PC-9 (cell line): Measurements from ENCODE around the gene HIF1A. TPM values are rescaled to one million over a fixed set of nuclear protein-coding genes. Genes with fewer than 3 reads are reported as not detected.
A peak's percentile ranks its signal among the peaks of the same experiment; 100 is the strongest.

Experiments used
- BruUV-seq: library from RNA; stranded (reverse); fragments of 400-500 nt; replicated peaks from 2 replicates; lab custom pipeline; 2021; lab: Mats Ljungman, UMichigan
- CTCF ChIA-PET: fragments of 300-600 bp; sonication (Branson Sonifier 250); formaldehyde crosslinking; loops from one replicate; lab custom pipeline; 2022; ENCODE audit warnings: antibody characterized with exemption; lab: Charles Lee
- POLR2A ChIA-PET: fragments of 300-600 bp; sonication (Branson Sonifier 250); formaldehyde crosslinking; loops from one replicate; lab custom pipeline; 2022; ENCODE audit warnings: antibody characterized with exemption; ENCODE audit not compliant: unreplicated experiment; lab: Charles Lee
- DNase-seq, 2 experiments: peaks; one replicate each; pipeline versions ENCODE4 v3.0.0 to v3.0.0-alpha.2; 2015 to 2022; ENCODE audit warnings: mixed read lengths in 1 of 2
- H2AFZ ChIP-seq: fragments of 200-600 bp; sonication (generic); 2 replicates; pipeline ENCODE4 v1.8.1; 2017; ENCODE audit warnings: antibody characterized with exemption
- H3F3A ChIP-seq: fragments of 200-600 bp; sonication (generic); 2 replicates; pipeline ENCODE4 v1.8.1; 2017; ENCODE audit warnings: antibody characterized with exemption, mild to moderate bottlenecking, low read depth; ENCODE audit not compliant: insufficient read depth
- H3K27ac ChIP-seq: fragments of 200-600 bp; sonication (generic); 2 replicates; pipeline ENCODE4 v1.6.1; 2016; ENCODE audit warnings: mixed run types
- H3K27me3 ChIP-seq: fragments of 200-600 bp; sonication (generic); 2 replicates; pipeline ENCODE4 v1.6.1; 2016; ENCODE audit warnings: low read depth, mixed run types; ENCODE audit not compliant: insufficient read depth
- H3K36me3 ChIP-seq: fragments of 200-600 bp; sonication (generic); 2 replicates; pipeline ENCODE4 v1.6.1; 2016; ENCODE audit warnings: low read depth, mixed run types
- H3K4me1 ChIP-seq: fragments of 200-600 bp; sonication (generic); replicated peaks from 2 replicates; pipeline ENCODE4 v1.6.1; 2016; ENCODE audit warnings: mixed run types; ENCODE audit not compliant: insufficient read depth
- H3K4me2 ChIP-seq: fragments of 200-600 bp; sonication (generic); 2 replicates; pipeline ENCODE4 v1.6.1; 2017; ENCODE audit warnings: mixed run types
- H3K4me3 ChIP-seq: fragments of 200-600 bp; sonication (generic); 2 replicates; pipeline ENCODE4 v1.6.1; 2016; ENCODE audit warnings: mixed run types
- H3K79me2 ChIP-seq: fragments of 200-600 bp; sonication (generic); 2 replicates; pipeline ENCODE4 v1.6.1; 2017; ENCODE audit warnings: low read depth, mixed run types
- H3K9me2 ChIP-seq: fragments of 200-600 bp; sonication (generic); 2 replicates; pipeline ENCODE4 v1.8.1; 2017; ENCODE audit warnings: mild to moderate bottlenecking; ENCODE audit not compliant: insufficient read depth
- H3K9me3 ChIP-seq: fragments of 200-600 bp; sonication (generic); 2 replicates; pipeline ENCODE4 v1.8.1; 2016; ENCODE audit warnings: low read depth; ENCODE audit not compliant: insufficient read depth
- H4K20me1 ChIP-seq: fragments of 200-600 bp; sonication (generic); 2 replicates; pipeline ENCODE4 v1.8.1; 2017; ENCODE audit not compliant: insufficient read depth
- EZH2 ChIP-seq: fragments of 200-600 bp; sonication (generic); IDR thresholded peaks from 2 replicates; pipeline ENCODE4 v1.8.0; 2017; ENCODE audit warnings: antibody characterized with exemption, low read depth
- intact Hi-C: fragments of 100-400 bp; cut with micrococcal nuclease; formaldehyde crosslinking; loops from one replicate; pipeline ENCODE4 v1.10.0; 2022; ENCODE audit not compliant: unreplicated experiment
- total RNA-seq: library from RNA; stranded (reverse); gene quantifications from 2 replicates; pipeline ENCODE4 v1.2.3, GENCODE V29; 2021
- TF ChIP-seq, protein P1 (sequence below): fragments of 200-600 bp; sonication (generic); conservative IDR thresholded peaks from 2 replicates; pipeline ENCODE4 v1.6.1; 2017; ENCODE audit warnings: mixed run types, antibody characterized with exemption, mild to moderate bottlenecking, moderate library complexity

Gene HIF1A
- total RNA-seq, 1 experiment from 2014 or later: 146 TPM

DNA sequence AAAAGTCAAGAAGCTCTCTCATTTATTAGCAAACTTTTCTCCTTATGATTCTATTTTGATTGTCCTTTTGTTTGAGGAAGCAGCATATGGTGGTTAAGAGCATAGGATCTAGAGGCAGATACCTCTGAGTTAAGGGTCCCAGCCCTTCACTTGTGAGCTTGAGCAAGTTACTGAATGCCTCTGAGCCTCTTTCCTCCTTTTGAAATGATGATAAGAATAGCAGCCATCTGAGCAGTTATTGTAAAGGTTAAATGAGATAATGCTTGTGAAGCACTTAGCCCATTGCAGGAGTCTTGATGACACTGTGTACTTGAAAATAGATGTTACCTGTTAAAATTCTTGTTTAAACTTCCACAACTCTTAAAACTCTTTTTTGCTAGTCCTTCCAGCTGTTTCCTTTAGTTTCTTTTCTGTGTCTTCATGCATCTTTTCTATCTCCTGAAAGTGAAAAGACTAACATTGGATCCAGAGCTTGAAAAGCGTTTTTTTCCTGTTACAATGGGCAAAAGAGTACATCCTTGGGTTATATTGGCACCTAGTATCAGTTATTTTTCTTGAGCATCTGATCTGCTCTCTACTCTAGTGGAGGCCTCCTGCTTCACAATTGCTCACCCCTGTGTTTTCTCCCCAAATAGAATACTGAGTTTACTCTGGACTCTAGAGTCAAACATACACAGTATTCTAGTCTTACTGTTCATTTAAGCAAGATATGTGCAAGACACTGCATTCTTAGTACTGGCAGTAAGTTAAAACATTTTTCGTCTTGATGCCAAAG lies 3.1 kb downstream of the HIF1A start:
- ChIA-PET CTCF (interaction anchor here (0.6 kb wide), 1 partner anchor 1845 kb away, joined by 4 read pairs; no protein-coding TSS in a partner anchor), POLR2A (interaction anchor here (0.7 to 1.0 kb wide), 2 partner anchors 21 to 135 kb away, joined by 4 to 7 read pairs; no protein-coding TSS in a partner anchor)
- Histone ChIP-seq H3K79me2 (peaks cover 81% of the 10 kb centered on the region), H3K9me2 (no peaks in the 10 kb centered on the region), H3K4me3 (peak overlapping the region; percentile 85), H3K36me3 (peaks cover 28% of the 10 kb centered on the region), H3F3A (peaks cover 17% of the 10 kb centered on the region), H3K4me2 (peak overlapping the region; percentile 95), H4K20me1 (peaks cover 75% of the 10 kb centered on the region), H2AFZ (no peak overlapping the region), H3K9me3 (no peaks in the 10 kb centered on the region), H3K4me1 (peaks cover 61% of the 10 kb centered on the region), H3K27ac (peak overlapping the region; percentile 93), H3K27me3 (no peaks in the 10 kb centered on the region)
- no peak for DNase-seq
- no TSS peak for BruUV-seq
- intact Hi-C loops: loop anchor here (5.0 kb wide), 1 partner anchor 54 kb away; no protein-coding TSS in a partner anchor
- TF ChIP-seq EZH2: no peak
- TF ChIP-seq, protein P1, sequence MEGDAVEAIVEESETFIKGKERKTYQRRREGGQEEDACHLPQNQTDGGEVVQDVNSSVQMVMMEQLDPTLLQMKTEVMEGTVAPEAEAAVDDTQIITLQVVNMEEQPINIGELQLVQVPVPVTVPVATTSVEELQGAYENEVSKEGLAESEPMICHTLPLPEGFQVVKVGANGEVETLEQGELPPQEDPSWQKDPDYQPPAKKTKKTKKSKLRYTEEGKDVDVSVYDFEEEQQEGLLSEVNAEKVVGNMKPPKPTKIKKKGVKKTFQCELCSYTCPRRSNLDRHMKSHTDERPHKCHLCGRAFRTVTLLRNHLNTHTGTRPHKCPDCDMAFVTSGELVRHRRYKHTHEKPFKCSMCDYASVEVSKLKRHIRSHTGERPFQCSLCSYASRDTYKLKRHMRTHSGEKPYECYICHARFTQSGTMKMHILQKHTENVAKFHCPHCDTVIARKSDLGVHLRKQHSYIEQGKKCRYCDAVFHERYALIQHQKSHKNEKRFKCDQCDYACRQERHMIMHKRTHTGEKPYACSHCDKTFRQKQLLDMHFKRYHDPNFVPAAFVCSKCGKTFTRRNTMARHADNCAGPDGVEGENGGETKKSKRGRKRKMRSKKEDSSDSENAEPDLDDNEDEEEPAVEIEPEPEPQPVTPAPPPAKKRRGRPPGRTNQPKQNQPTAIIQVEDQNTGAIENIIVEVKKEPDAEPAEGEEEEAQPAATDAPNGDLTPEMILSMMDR: no peak

GRCh38 chr14:61699027-61699426 lies 3.7 kb downstream of the HIF1A start:
- Histone ChIP-seq H3K9me2 (no peaks in the 10 kb centered on the region), H3K27me3 (no peaks in the 10 kb centered on the region), H3K9me3 (no peaks in the 10 kb centered on the region), H3K36me3 (peaks cover 28% of the 10 kb centered on the region), H3K27ac (peak overlapping the region; percentile 93), H3F3A (peaks cover 21% of the 10 kb centered on the region), H4K20me1 (peaks cover 81% of the 10 kb centered on the region), H3K4me2 (peak overlapping the region; percentile 95), H3K79me2 (peaks cover 87% of the 10 kb centered on the region), H3K4me1 (peaks cover 66% of the 10 kb centered on the region), H2AFZ (no peak overlapping the region), H3K4me3 (peak overlapping the region; percentile 85)
- no peak for TF ChIP-seq EZH2
- TF ChIP-seq, protein P1: no peak
- no peak for DNase-seq
- POLR2A ChIA-PET: no interaction called here
- BruUV-seq: no TSS peak
- intact Hi-C loops: loop anchor here (5.0 kb wide), 1 partner anchor 53 kb away; no protein-coding TSS in a partner anchor
- CTCF ChIA-PET: no interaction called here

- CTCF ChIA-PET: no interaction called here
- 0 out of 2 replicates have a peak, but pooled peaks cover 3% of the 10 kb centered on the region for H3K9me2 ChIP-seq
- H2AFZ ChIP-seq: no peak overlapping the region
- POLR2A ChIA-PET: interaction anchor here (0.6 kb wide), 1 partner anchor 262 kb away, joined by 3 read pairs; no protein-coding TSS in a partner anchor
- peaks cover 100% of the 10 kb centered on the region for H3K79me2 ChIP-seq
- intact Hi-C loops: no loop called here
- no TSS peak for BruUV-seq
- DNase-seq: no peak
- H3K27ac ChIP-seq: peak overlapping the region; percentile 28; the same call in 1 of the 2 replicates
- H3F3A ChIP-seq: peaks cover 25% of the 10 kb centered on the region
- H3K9me3 ChIP-seq: no peaks in the 10 kb centered on the region
- H3K36me3 ChIP-seq: peaks cover 36% of the 10 kb centered on the region
- TF ChIP-seq EZH2: no peak
- TF ChIP-seq, protein P1: no peak
- peak overlapping the region; percentile 95 for H3K4me2 ChIP-seq
- no peaks in the 10 kb centered on the region for H3K27me3 ChIP-seq
- H3K4me3 ChIP-seq: peak overlapping the region; percentile 85
- H4K20me1 ChIP-seq: peaks cover 94% of the 10 kb centered on the region
- H3K4me1 ChIP-seq: peaks cover 70% of the 10 kb centered on the region
Measured at GRCh38 chr14:61700104-61700886, 5.0 kb downstream of the HIF1A start.
